Measurements from ENCODE around the gene SORL1-AS1.

Gene SORL1-AS1

DNA sequence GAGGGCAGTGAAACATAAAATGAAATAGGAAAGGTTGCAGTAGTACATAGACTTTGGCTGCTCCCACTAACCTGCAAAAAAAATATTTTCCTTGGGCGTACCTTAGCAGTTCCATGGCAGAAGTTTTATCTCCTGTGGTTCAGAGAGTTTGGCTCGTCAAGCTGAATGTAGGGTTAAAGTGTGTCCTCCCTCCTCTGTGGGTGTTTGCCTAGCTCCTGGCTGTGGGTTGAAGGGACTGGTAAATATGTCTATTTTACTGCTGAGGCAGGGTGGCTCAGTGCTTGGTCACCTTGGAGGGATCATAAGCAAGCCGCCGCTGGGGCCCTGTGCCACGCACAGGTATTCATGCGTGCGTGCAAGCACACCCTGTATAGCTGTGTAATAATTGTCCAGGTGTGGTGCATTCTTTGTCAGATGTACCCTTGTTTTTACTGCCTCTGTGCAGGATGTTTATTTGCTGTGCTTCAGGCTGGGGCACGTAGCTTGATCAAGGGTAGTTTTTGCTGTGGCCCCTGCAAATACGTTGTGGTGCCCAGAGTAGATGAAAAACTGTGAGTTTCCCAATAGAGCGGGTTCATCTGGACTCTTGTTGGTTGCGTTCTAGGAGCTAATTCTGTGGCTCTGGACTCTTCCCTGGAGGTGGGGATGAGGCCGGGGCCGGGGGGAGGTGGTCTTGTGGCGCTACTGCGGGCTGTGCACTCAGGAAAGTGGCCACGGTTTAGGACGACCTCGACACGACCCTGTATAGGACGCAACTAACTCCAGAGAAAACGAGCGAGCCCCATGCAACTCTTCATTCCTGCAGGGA, 1.4 kb downstream of the SORL1-AS1 start:
- DNase-seq = no peak

- no peak for DNase-seq
Observed at GRCh38 chr11:121450401-121450800, 2.4 kb downstream of the SORL1-AS1 start.

DNA sequence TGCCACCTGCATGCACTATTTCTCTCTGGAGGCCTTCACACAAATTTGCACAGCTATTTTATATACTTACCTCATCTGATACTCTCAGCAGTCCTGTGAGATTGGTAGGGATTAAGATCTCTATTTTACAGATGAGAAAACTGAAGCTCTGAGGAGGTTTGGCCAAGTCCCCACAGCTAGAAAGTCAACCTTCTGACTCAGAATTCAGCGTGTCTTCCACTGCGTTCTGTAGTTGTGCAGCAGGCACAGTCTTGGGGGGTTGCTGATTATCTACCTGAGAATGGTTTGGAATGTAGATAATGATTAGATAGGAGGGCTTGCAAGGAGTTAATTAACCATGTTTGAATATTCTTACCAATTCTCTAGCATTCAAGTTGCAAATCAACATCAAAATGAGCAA, 3.1 kb downstream of the SORL1-AS1 start:
- no peak for DNase-seq

DNA sequence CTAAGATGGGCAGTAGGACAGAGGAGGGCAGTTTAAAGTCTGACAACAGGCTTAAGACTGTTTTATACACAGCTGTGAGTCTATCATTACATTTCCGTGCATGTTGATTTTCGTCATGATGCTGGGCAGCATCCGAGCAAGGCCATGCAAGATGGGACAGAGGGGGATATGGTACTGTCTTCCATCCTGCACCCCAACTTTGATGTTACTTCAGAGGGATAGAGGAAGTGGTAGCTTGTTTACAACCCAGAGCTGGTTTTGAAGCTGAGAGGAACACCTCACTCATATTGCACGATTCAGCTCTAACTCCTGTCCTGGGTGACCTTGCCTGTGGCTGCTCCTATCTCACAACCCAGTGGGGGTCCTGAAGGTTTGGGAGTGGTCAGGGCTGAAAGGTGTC, 3.6 kb downstream of the SORL1-AS1 start:
- no peak for DNase-seq

DNA sequence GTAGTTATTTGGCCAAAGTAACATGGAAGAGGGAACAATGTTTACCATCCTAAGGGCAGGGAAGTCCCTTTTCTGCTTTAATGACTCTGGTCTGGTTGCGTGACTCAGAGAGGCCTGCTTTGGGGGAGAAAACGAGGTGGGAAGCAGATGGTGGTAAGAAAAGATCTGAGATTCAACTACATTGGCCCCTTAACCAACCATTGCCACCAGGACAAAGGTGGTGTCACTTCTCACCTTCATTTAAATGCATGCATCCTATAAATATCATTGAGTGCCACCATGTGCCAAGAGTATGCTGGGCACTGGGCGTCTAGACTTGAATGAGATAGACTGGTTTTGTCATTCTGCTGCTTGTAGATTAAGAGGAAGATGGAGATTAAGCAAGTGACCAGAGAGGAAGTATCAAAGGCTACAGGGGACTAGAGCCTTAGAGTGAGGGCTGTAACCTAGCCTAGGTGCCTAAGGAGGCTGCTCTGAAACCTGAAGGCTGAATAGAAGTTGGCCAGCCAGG, 4.3 kb downstream of the SORL1-AS1 start:
- DNase-seq = no peak

DNA sequence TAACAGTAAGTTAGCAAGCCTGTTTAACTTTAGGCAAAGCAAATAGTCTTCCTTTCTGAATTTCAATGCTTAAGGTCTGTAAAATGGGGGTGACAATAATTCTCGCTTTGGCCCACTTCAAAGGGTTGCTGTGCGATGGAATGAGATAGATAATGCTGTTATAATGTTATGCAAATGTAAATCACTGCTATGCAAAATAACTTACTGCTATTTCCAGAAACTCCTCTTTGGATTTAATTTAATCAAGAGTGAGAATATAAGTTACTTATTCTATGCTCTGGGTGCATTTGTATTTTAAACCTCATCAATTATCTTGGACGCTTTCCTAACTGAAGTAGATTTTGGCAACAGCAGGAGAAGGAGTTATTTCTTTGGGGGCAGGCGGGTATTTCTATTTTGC, 4.8 kb downstream of the SORL1-AS1 start:
- no peak for DNase-seq

DNA sequence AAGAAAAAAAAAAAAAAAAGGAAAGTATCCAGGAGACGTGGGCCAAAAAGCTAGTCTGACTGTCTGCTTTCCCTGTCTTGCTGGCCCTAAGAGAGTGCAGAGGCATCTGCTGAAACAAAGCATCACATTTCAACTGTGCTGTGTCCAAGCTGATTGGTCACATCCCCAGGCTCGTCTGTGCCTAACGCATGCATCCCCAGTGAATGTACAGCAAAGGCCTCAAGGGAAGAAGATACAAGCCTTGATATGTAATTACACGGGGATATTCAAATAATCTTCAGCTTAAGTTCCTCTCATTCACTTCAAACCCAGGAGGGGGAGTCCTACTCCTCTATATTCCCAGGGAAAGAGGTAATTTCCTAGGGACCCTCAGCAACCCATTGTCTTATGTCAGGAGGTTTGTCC, 6.0 kb downstream of the SORL1-AS1 start:
- DNase-seq = no peak

DNA sequence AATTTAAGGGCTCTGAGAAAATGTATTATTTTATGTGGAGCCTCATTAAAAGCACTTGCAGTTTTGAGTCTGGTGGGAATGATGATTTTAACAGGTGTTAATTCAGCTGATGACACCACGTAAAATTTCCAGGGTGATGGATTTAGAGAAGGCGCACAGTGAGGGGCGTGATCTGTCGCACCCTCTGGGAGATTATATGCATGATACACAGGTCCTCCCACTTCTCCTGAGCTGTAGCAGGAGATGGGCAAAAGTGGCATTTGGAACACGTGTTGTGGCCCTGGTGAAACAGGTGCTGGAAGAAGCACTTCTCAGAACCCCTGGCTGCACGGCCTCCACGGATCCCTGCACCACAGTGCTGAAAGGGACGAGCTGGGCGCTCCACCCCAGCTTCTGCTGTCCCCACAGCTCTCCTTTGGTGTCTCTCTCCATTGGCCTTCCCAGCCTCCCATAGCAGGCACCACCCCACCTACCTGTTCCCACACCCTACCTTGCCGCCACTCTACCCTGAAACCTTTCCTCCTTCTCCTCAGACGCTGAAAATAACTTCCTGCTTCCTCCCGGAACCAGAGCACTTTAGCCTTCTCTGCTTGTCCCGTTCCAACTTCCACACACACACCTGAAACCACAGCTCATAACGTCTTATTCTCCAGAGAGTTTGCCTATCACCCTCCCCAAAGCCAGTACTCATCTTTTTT, 7.5 kb downstream of the SORL1-AS1 start:
- DNase-seq = no peak

- no peak for DNase-seq
Observed at GRCh38 chr11:121444526-121444925, 8.2 kb downstream of the SORL1-AS1 start.

GRCh38 chr11:121443688-121444275, 9.0 kb downstream of the SORL1-AS1 start:
- no peak for DNase-seq

GRCh38 chr11:121441521-121441920, 11.2 kb downstream of the SORL1-AS1 start:
- no peak for DNase-seq

- no peak for DNase-seq
Observed at GRCh38 chr11:121439759-121440158, 13.0 kb downstream of the SORL1-AS1 start.

DNA sequence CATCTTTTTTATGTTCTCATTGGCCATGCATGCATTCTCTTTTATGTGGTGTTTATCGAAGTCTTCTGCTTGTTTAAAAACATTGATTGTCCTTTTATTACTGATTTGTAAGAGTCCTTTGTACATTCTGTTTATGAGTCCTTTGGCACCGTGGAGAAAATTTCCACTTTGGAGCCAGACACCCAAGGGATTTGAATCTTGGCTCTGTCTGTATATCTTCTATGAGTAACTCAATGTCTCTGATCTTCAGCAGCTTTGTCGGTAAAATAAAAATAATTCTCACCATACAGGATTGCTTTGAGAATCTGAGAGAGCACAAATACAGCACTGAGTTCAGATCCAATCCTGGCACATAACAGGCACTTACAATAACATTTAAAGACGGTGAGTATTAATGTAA, 13.4 kb downstream of the SORL1-AS1 start:
- no peak for DNase-seq

DNA sequence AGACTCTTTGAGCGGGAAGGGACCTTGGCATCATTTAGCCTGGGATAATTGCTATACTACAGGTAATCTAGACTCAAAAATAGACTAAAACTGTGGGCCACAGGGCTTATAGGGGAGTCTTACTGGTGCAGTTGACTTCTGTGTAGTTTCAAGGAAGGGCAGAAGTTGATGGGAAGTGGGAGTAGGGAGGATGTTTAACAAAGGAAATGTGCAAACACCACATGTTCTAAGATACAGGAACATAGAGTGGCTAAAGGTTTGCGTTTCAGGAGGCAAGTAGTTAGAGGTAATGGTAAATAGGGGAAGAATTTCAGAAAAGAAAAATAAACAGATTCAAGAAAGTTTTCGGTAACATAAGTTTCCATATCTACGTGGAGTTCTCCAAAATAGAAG, 15.1 kb downstream of the SORL1-AS1 start:
- DNase-seq = no peak

DNA sequence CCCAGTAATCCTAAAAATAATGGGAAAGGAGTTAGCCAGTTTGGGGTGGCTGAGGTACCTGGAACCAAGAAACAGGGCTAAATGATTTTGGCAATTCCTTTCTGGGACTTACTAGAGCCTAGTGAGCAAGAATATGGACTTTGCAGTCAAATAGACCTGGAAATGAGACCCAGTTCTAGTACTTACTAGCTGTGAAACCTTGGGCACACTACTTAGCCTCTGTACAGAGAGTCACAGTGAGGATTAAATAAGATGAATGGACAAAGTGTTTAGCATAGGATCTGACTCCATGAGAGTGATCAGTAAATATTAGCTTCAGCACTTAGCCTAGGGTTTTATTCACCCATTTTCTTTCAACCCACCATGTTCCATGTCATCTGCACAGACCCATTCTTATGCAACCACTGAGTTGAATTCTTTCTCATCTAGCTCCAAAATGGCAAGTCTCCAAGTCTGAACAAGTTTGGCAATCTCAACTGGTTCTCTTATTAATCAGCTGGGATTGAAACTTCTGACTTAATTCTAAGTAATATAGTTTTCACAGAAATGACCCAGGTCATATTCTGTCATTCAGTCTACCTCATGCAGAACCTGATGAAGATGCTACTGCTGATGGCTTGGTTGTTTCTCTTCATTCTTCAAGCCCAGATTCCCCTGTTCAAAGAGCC, 15.6 kb downstream of the SORL1-AS1 start:
- no peak for DNase-seq

- no peak for DNase-seq
Observed at GRCh38 chr11:121435551-121436511, 16.9 kb downstream of the SORL1-AS1 start.

- DNase-seq = no peak
Observed at GRCh38 chr11:121435132-121435531, 17.6 kb downstream of the SORL1-AS1 start.

DNA sequence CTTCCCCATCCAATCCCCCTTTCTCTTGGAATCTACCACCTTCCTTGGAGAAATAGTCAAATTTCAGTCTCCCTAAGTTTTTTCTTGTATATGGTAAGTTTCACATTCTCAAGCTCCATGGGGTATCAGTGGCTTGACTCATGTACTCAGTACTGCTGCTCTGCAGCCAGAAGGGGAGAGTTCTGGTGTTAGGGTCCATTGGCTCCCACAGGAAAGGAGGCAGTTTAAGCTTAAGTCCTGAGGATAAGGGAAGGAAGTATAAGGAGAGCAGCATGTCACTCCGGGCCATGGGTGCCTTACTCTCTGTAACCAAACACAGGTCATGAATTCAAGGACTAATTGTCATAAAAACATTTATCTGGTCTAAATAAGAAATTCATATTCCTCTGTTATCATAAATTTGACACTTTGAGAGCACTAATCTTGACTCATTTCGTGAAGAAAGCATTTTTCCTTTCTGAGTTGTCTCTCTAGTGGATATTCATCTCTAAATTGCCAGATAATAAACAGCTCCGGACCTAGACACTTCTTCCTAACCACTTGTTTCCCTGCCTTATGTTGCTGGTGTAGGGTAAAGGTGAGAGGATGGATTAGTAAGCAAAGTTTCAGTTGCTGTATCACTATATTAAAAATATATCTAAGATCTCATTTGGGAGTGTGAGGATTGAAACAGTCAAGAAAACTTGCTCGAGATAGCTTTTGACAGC, 20.8 kb downstream of the SORL1-AS1 start:
- no peak for DNase-seq

DNA sequence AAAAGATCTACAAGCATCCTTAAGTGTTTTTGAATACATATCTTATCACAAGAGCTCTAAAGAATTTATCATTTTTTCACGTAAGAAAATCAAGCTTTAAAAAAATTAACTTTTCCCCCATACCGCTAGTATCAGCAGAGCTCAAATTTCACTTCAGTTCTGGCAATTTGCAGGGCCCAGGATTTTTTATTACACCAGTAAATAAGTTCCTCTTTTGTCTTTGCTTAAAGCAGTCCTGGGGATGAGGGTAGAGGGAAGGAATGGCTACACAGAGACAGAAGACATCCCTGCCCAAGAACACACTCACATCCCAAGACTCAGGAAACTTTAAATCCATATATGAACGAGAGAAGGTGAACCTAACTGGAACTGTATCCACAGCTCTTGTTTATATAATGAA, 23.2 kb downstream of the SORL1-AS1 start:
- DNase-seq = no peak

- DNase-seq = no peak
Observed at GRCh38 chr11:121427400-121427744, 25.4 kb downstream of the SORL1-AS1 start.

Data from CD4-positive, alpha-beta T cell treated with Interferon gamma for 1 hour (primary cell).